H1 (cell line): ENCODE data around the gene PROM2. TPM values are rescaled to one million over a fixed set of nuclear protein-coding genes. Genes with fewer than 3 reads are reported as not detected.

Experiments
- CTCF ChIA-PET: fragments of 300-600 bp; sonication (Branson Sonifier 250); formaldehyde crosslinking; loops from one replicate; lab custom pipeline; 2021; ENCODE audit not compliant: partially characterized antibody; lab: Charles Lee
- POLR2A ChIA-PET: fragments of 300-600 bp; sonication (Branson Sonifier 250); formaldehyde crosslinking; loops from one replicate; lab custom pipeline; 2021; ENCODE audit warnings: inconsistent platforms; ENCODE audit not compliant: partially characterized antibody; lab: Charles Lee
- DNase-seq, 2 experiments: peaks; one replicate each; pipeline versions ENCODE4 v3.0.0 to v3.0.0-alpha.2; 2010 to 2022; ENCODE audit warnings: low spot score in 2 of 2, low read depth in 1 of 2, mixed read lengths in 1 of 2
- FAIRE-seq: peaks from 2 replicates; lab custom pipeline; 2011; peaks lifted over from hg19 to GRCh38; lab: Jason Lieb, UNC
- H2AFZ ChIP-seq: 2 replicates; pipeline ENCODE4 v1.8.1; 2012; ENCODE audit warnings: low read length, inconsistent platforms
- H2AK5ac ChIP-seq: 2 replicates; pipeline ENCODE4 v1.6.1; 2013; ENCODE audit warnings: low read depth, low read length
- H2BK120ac ChIP-seq: replicated peaks from 2 replicates; pipeline ENCODE3; 2013; ENCODE audit warnings: low read depth, low read length, inconsistent platforms
- H2BK12ac ChIP-seq: 2 replicates; pipeline ENCODE4 v1.6.1; 2013; ENCODE audit warnings: low read depth, low read length
- H2BK15ac ChIP-seq: 2 replicates; pipeline ENCODE4 v1.6.1; 2013; ENCODE audit warnings: low read length
- H2BK20ac ChIP-seq: 2 replicates; pipeline ENCODE4 v1.6.1; 2013; ENCODE audit warnings: low read length
- H2BK5ac ChIP-seq: 2 replicates; pipeline ENCODE4 v1.6.1; 2013; ENCODE audit warnings: low read depth, low read length
- H3K14ac ChIP-seq: 2 replicates; pipeline ENCODE4 v1.6.1; 2013; ENCODE audit warnings: inconsistent platforms; ENCODE audit not compliant: insufficient read length
- H3K18ac ChIP-seq: 2 replicates; pipeline ENCODE4 v1.6.1; 2013; ENCODE audit warnings: low read length; ENCODE audit errors: extremely low read depth
- H3K23ac ChIP-seq: 2 replicates; pipeline ENCODE4 v1.6.1; 2013; ENCODE audit warnings: inconsistent platforms; ENCODE audit not compliant: insufficient read length
- H3K23me2 ChIP-seq: 2 replicates; pipeline ENCODE4 v1.6.1; 2013; ENCODE audit warnings: low read depth, low read length
- H3K27ac ChIP-seq: 2 replicates; pipeline ENCODE4 v1.6.1; 2011; ENCODE audit warnings: low read depth, low read length, inconsistent platforms
- H3K27me3 ChIP-seq, 4 experiments: replicated peaks in 1 of 4; 1 replicate in 1 of 4; 2 replicates in 3 of 4; pipeline versions ENCODE4 v1.6.1 to v1.8.1; 2011 to 2013; ENCODE audit warnings: low read length in 3 of 4, mild to moderate bottlenecking in 3 of 4, inconsistent platforms in 2 of 4, mixed read lengths in 2 of 4, moderate library complexity in 1 of 4; ENCODE audit not compliant: control insufficient read depth in 3 of 4, insufficient read depth in 3 of 4; ENCODE audit errors: extremely low read depth in 1 of 4
- H3K36me3 ChIP-seq, 4 experiments: 2 replicates each; pipeline versions ENCODE4 v1.6.1 to v1.8.1; 2011 to 2013; ENCODE audit warnings: mild to moderate bottlenecking in 4 of 4, low read length in 3 of 4, moderate library complexity in 2 of 4, control low read depth in 1 of 4, inconsistent platforms in 1 of 4; ENCODE audit not compliant: insufficient read depth in 4 of 4, control insufficient read depth in 2 of 4
- H3K4ac ChIP-seq: replicated peaks from 2 replicates; pipeline ENCODE3; 2013; ENCODE audit warnings: low read length, low read depth, mixed read lengths, inconsistent platforms; ENCODE audit not compliant: insufficient read length
- H3K4me1 ChIP-seq, 4 experiments: replicated peaks in 1 of 4; 1 replicate in 1 of 4; 2 replicates in 3 of 4; pipeline versions ENCODE4 v1.6.1 to v1.8.1; 2011 to 2013; ENCODE audit warnings: low read length in 3 of 4, inconsistent platforms in 2 of 4, mixed read lengths in 1 of 4; ENCODE audit not compliant: insufficient read depth in 4 of 4, control insufficient read depth in 3 of 4
- H3K4me2 ChIP-seq, 2 experiments: 2 replicates each; pipeline versions ENCODE4 v1.6.1 to v1.8.1; 2011 to 2013; ENCODE audit warnings: low read depth in 2 of 2, low read length in 2 of 2, control low read depth in 1 of 2, inconsistent platforms in 1 of 2, mild to moderate bottlenecking in 1 of 2; ENCODE audit not compliant: insufficient read depth in 1 of 2
- H3K4me3 ChIP-seq, 4 experiments: fragments of 200-600, 300-600 bp in 1 of 4; sonication (generic), shearing (Covaris generic), sonication (Bioruptor Twin) in 1 of 4; 2 replicates each; pipeline versions ENCODE4 v1.5.1 to v1.8.1; 2011 to 2016; ENCODE audit warnings: low read length in 4 of 4, low read depth in 3 of 4, control low read depth in 2 of 4, inconsistent platforms in 2 of 4, mild to moderate bottlenecking in 2 of 4, mixed read lengths in 1 of 4, moderate library complexity in 1 of 4; ENCODE audit not compliant: insufficient read depth in 2 of 4; ENCODE audit errors: extremely low read depth in 1 of 4
- H3K56ac ChIP-seq: replicated peaks from 2 replicates; pipeline ENCODE3; 2013; ENCODE audit warnings: low read depth, mild to moderate bottlenecking, mixed read lengths, low read length, inconsistent platforms; ENCODE audit not compliant: insufficient read length
- H3K79me1 ChIP-seq: 2 replicates; pipeline ENCODE4 v1.6.1; 2013; ENCODE audit warnings: low read depth, low read length, control low read depth
- H3K79me2 ChIP-seq, 2 experiments: 2 replicates each; pipeline versions ENCODE4 v1.6.1 to v1.8.1; 2012 to 2013; ENCODE audit warnings: low read length in 2 of 2, mild to moderate bottlenecking in 2 of 2, inconsistent platforms in 1 of 2; ENCODE audit not compliant: insufficient read depth in 2 of 2, control insufficient read depth in 1 of 2
- H3K9ac ChIP-seq, 4 experiments: replicated peaks in 1 of 4; 1 replicate in 1 of 4; 2 replicates in 3 of 4; pipeline versions ENCODE4 v1.6.1 to v1.8.1; 2011 to 2013; ENCODE audit warnings: low read depth in 3 of 4, low read length in 3 of 4, control low read depth in 2 of 4, mild to moderate bottlenecking in 2 of 4, moderate library complexity in 2 of 4, inconsistent platforms in 1 of 4; ENCODE audit errors: extremely low read depth in 1 of 4
- H3K9me3 ChIP-seq, 2 experiments: 2 replicates each; pipeline versions ENCODE4 v1.6.1 to v1.8.1; 2012 to 2013; ENCODE audit warnings: mild to moderate bottlenecking in 2 of 2, moderate library complexity in 2 of 2, control low read depth in 1 of 2, inconsistent platforms in 1 of 2, low read depth in 1 of 2, low read length in 1 of 2, mixed read lengths in 1 of 2; ENCODE audit not compliant: insufficient read depth in 2 of 2
- H4K20me1 ChIP-seq, 2 experiments: replicated peaks in 1 of 2; 2 replicates each; pipeline versions ENCODE3 to v1.8.1; 2011 to 2013; ENCODE audit warnings: inconsistent platforms in 2 of 2, low read length in 2 of 2, mild to moderate bottlenecking in 1 of 2; ENCODE audit not compliant: insufficient read depth in 2 of 2, control insufficient read depth in 1 of 2
- H4K5ac ChIP-seq: 2 replicates; pipeline ENCODE4 v1.6.1; 2013; ENCODE audit warnings: low read length, low read depth, mixed read lengths, inconsistent platforms; ENCODE audit not compliant: insufficient read length
- H4K8ac ChIP-seq: 2 replicates; pipeline ENCODE4 v1.8.0; 2013; ENCODE audit warnings: mild to moderate bottlenecking, moderate library complexity, low read length, inconsistent platforms; ENCODE audit not compliant: insufficient read depth; ENCODE audit errors: extremely low read depth
- H4K91ac ChIP-seq: replicated peaks from 2 replicates; pipeline ENCODE3; 2013; ENCODE audit warnings: low read length, mixed read lengths, inconsistent platforms; ENCODE audit not compliant: insufficient read length
- ATF2 ChIP-seq: IDR thresholded peaks from 2 replicates; pipeline ENCODE4 v1.6.1; 2012; ENCODE audit warnings: low read length, inconsistent platforms
- CTBP2 ChIP-seq: IDR thresholded peaks from 2 replicates; pipeline ENCODE4 v1.7.0; 2011; ENCODE audit warnings: borderline replicate concordance, mild to moderate bottlenecking, moderate library complexity, mixed read lengths, low read length; ENCODE audit not compliant: insufficient read depth, insufficient read length
- SP2 ChIP-seq: IDR thresholded peaks from 2 replicates; pipeline ENCODE4 v1.6.1; 2012; ENCODE audit warnings: mild to moderate bottlenecking, low read length, inconsistent platforms
- WGBS, 2 experiments: shearing (Covaris generic) in 1 of 2; methylation state at CpG; one replicate each; pipeline versions ENCODE4 v1.1.6 to v1.1.7; 2013 to 2015; ENCODE audit warnings: low lambda C conversion rate in 2 of 2, mixed read lengths in 2 of 2, inconsistent platforms in 1 of 2, low coverage in 1 of 2, missing lambda C conversion rate in 1 of 2; ENCODE audit not compliant: insufficient replicate concordance in 2 of 2, insufficient coverage in 1 of 2, insufficient read length in 1 of 2; ENCODE audit errors: extremely low coverage in 1 of 2, missing lambda C conversion rate in 1 of 2; 5-methylcytosine and 5-hydroxymethylcytosine counted together
- polyA plus RNA-seq, 7 experiments: library from polyadenylated mRNA; depleted of rRNA in 3 of 7; stranded (reverse) in 5 of 7; unstranded in 2 of 7; fragments of >200 nt in 5 of 7; fragments of 200-250 nt in 2 of 7; gene quantifications; 1 replicate in 5 of 7; 2 replicates in 1 of 7; 4 replicates in 1 of 7; pipeline versions ENCODE4 v1.2.1 to v1.2.3, GENCODE V29; 2011 to 2013; ENCODE audit warnings: missing spikeins in 2 of 7, mixed read lengths in 2 of 7
- total RNA-seq: library from RNA; stranded (reverse); fragmentation: NEBNext Ultra II Directional; extraction: Animal tissue kit (Norgen Biotek cat#: 25700); gene quantifications from 2 replicates; pipeline ENCODE4 v1.2.1, GENCODE V29; 2021

The PROM2 gene
- total and polyA plus RNA-seq, 2 of the 8 experiments (the other 6 are each of a cell fraction or from before 2014, with no cell fraction given): 1.6 to 3.8 TPM

- Histone ChIP-seq H3K27ac (no peak overlapping the region), H2BK12ac (no peak overlapping the region), H2BK120ac (no peak overlapping the region), H3K79me2 (no peaks in the 10 kb centered on the region), H3K14ac (no peak overlapping the region), H4K5ac (no peak overlapping the region), H2BK5ac (no peak overlapping the region), H4K8ac (no peak overlapping the region; the same call in 1 of the 2 replicates), H3K23ac (no peak overlapping the region), H3K4me3 (no peak overlapping the region), H3K27me3 (no peaks in the 10 kb centered on the region), H3K4me1 (no peaks in the 10 kb centered on the region), H3K79me1 (no peaks in the 10 kb centered on the region), H2AK5ac (no peak overlapping the region), H3K36me3 (no peaks in the 10 kb centered on the region), H2AFZ (no peak overlapping the region), H3K9ac (no peak overlapping the region), H2BK20ac (no peak overlapping the region), H3K56ac (no peak overlapping the region), H3K23me2 (no peaks in the 10 kb centered on the region), H3K4ac (no peak overlapping the region), H3K4me2 (no peak overlapping the region), H3K9me3 (peaks cover 62 to 97% of the 10 kb centered on the region in 2 experiments; a peak in 3 of 4 replicates), H2BK15ac (no peak overlapping the region), H4K20me1 (no peaks in the 10 kb centered on the region), H3K18ac (no peak overlapping the region), H4K91ac (no peak overlapping the region)
- DNase-seq (no peak), FAIRE-seq (no peak)
- 84% methylated on average over 12 of the region's 13 CpGs; no CpG with 5 or more reads in 1 of the 2 experiments for WGBS, 2 experiments
- POLR2A ChIA-PET: no interaction called here
- CTCF ChIA-PET: no interaction called here
- TF ChIP-seq ATF2 (no peak), CTBP2 (no peak), SP2 (no peak)
Observed at GRCh38 chr2:95318431-95319220, 44.4 kb downstream of the PROM2 start.
